Stimulated activated CD4-positive, alpha-beta T cell treated with anti-CD3 and anti-CD28 coated beads, Interleukin-2, amount 100 ng/mL, for 24 hours (primary cell): ENCODE measurements around the gene RFX2.

Experiments used
- DNase-seq, 2 donors: peaks; one replicate each; pipeline ENCODE4 v3.0.0-alpha.2; 2020

The RFX2 gene

GRCh38 chr19:6059396-6059947 is 50.8 kb downstream of the RFX2 start:
- DNase-seq: no peak

GRCh38 chr19:6058518-6059201 is 51.6 kb downstream of the RFX2 start:
- peak in 1 of 2 donors; percentile 6 for DNase-seq

DNA sequence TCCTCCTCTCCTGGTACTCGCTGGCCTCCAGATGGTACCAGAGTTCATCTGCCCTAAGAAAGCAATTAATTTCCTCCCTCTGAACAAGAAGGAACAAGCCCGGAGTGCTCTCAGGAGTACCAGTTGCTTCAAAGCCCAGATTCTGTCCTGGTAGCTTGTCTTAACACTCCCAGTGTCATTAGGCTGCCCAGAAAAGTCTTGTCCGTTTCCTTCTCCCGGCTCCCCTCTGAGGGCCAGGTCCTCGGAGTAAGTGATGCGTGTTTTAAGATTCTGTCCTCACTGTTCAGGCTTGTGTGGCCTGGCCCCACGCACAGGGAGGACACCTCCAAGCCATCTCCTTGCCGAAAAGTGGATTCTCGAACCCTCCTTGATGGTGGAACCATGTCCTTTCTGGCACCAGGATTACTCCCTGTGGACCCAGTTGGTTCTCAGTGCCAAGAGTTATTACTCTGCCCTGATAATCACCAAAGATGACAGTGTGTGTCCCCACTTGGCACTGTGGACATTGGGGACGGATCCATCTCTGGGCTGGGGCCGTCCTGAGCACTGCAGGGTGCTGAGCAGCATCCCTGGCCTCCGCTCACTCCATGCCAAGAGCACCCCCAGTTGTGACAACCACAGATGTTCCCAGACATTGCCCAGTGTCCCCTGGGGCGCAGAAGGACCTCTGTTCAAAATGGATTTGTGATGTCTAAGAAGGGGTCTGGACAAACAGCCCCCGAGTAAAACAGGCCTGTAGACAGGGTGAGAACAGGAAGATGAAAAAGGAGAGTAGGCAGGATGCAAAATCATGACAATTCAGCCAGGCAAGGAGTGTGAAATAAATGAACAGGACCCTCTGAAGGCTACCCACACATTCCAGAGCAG is 52.4 kb downstream of the RFX2 start:
- no peak for DNase-seq

DNA sequence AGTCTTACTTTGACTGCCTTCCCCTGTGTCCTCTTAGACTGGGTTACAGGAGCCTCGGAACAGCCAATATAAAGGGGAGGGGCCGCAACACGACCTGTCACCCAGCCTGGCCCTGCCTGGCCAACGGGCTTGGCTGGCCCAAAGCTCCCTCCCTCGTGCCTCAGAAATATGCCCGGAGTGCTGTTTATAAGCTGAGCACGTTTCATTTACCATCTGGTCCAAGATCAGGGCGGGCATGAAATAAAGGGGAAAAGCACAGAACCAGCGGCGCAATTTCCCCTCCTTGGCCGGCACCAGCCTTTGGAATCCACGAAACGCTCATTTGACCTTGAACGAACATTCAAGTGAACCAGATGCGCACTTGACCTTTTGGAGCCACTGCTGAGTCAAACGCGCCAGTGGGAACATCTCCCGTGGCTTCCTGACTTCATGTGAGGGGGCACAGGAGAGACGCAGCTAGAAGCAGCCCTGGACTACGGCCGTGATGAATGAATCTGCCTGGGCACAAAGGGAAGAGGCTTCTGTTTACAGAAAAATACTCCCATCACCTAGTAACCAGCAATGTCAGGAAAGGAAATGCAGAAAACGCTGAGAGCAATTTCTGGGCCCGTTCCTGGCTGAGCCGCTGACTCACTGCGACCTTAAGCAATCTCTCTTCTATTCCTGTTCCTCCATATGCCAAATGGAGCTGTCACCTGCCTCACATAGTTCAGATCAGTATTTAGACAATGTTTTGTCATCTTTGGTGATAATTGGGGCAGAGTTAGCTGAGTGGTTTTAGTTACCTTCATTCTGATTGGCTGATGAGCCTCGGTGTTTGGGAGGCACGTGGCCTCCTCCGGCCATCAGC is 53.3 kb downstream of the RFX2 start:
- DNase-seq: no peak

- no peak for DNase-seq
These were observed 54.0 kb downstream of the RFX2 start for GRCh38 chr19:6056282-6056741.

DNA sequence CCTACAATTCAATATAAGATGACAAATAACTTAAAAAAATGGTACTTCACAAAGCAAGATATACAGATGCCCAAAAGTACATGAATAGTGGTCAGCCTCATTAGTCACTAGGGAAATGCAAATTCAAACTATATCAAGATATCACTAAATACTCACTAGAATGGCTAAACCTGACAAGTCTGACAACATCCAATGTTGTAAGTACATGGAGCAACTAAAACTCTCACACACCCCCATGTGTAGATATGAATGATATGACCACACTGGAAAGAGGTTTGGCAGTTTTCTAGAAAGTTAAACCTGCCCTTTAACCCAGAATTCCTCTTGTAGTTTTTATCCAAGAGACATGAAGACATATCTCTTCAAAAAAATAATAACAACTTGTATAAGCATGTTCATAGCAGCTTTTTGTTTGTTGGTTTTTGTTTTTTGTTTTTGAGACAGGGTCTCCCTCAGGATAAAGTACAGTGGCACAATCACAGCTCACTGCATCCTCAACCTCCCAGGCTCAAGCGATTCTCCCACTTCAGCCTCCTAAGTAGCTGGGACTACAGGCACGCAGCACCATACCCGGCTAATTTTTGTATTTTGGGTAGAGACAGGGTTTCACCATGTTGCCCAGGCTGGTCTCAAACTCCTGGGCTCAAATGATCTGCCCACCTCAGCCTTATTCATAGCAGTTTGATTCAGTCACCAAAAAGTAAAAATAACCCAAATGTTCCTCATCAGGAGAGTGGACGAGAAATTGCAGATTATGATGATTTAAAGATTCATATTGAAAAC is 55.1 kb downstream of the RFX2 start:
- no peak for DNase-seq

GRCh38 chr19:6048793-6049405 is 61.4 kb downstream of the RFX2 start:
- peak; percentile 79 to 83 for DNase-seq

DNA sequence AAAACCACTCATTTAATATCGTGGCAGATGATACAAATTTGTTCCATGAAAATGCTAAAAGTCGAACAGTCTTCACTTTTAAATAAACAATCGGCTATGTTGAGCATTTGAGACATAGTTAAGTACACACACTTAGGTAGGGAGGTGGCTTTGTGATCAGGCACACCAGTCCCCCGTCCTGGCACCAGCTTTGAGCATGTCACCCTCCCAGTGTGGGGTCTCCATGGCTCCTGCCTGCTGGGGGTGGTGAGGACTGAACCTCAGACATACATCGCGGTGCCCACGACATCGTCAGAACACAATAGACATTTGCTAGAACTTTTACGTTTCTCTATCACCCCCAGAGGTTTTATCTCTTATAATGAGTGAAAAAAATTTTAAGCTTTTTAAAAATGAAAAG is 62.0 kb downstream of the RFX2 start:
- no peak for DNase-seq

GRCh38 chr19:6047741-6048251 is 62.5 kb downstream of the RFX2 start:
- no peak for DNase-seq

DNA sequence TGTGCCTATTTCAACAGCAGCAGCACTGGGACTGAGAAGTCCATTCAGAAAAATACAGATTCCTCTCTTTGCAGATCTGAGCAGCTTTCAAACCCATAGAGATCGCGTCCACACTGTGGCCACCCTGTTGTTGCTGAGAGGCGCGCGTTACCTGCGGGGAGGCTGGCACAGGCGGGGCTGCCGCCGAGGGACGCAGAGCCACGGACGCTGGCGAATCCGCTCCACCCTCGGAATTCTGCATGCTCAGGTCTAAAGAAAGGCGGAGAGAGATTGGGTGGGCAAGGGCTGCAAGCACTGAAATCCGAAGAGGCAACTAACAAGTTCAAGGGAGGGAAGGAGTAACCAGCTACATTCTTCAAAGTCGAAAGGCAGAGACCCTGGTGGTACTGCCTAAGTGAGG is 63.0 kb downstream of the RFX2 start:
- DNase-seq: no peak

DNA sequence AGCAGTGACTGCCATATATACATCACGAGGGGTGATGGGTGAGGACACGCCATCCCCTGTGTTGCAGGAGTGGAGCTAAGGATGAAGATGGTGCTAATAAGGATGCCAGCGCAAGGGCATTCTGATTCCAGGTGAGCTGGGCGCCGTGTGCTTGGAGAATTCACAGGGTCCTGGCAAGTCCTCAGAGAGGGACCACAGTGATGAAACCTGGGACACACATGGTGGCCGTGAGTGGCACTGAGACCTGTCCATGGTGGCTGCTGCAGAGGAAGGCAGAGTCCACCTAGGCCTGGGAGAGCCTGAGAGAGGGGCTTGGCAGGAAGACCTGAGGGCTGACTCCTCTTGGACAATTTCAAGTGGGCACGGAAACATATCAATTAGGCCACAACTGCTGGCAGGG is 65.2 kb downstream of the RFX2 start:
- no peak for DNase-seq

DNA sequence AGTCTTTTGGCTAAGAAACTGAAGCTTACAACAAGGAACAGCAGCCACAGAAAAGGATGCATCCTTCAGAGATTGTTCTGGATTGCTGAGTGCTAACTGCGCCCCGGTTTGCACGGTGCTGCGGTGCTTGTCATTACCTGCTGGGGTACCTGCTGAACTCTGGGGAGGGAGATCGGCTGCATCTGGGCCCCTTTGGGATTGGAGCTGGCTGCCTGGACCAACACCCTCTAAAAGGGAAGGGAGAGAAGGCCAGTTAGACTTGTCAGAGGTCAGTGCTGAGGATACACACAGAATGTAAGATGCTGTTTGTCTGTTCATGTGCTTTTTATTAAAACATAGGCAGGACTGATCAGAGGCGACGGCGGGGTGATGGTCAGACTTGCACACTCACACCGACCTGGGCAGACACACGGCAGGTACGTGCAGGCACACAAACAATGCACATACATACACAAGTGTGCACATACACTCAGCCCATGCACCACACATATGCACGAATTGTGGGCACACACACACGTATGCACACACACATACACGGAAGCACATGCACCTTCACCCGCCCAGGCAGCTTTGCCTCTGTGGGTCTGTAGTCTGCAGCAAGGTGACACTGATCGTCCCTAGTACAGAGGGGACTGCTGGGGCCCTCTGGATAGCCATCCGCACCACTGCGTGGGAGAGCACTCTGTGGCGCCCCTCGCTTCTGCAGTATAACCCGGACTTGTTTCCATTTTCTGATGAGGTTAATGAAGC is 66.1 kb downstream of the RFX2 start:
- DNase-seq: no peak

GRCh38 chr19:6042776-6043726 is 67.2 kb downstream of the RFX2 start:
- DNase-seq: no peak

GRCh38 chr19:6041991-6042481 is 68.3 kb downstream of the RFX2 start:
- no peak for DNase-seq

- no peak for DNase-seq
These were observed 69.2 kb downstream of the RFX2 start for GRCh38 chr19:6041071-6041470.

GRCh38 chr19:6039566-6040225 is 70.6 kb downstream of the RFX2 start:
- no peak for DNase-seq

GRCh38 chr19:6038634-6039405 is 71.5 kb downstream of the RFX2 start:
- no peak for DNase-seq

GRCh38 chr19:6035026-6035425 is 75.3 kb downstream of the RFX2 start:
- no peak for DNase-seq
